Stimulated activated CD4-positive, alpha-beta T cell treated with anti-CD3 and anti-CD28 coated beads, Interleukin-4, amount 100 ng/mL, for 4 hours (primary cell): Measurements from ENCODE around the gene ATXN1.
"Not testable (repeated sequence)": the region's sequence is repeated elsewhere in the genome, so short reads cannot be mapped to it uniquely, and the experiment has no call there.

Experiments used
- DNase-seq, 2 experiments: peaks; one replicate each; pipeline ENCODE4 v3.0.0-alpha.2; 2020

Gene ATXN1

GRCh38 chr6:16400248-16400760 lies 361.0 kb downstream of the ATXN1 start:
- no peak for DNase-seq

- no peak for DNase-seq
Measured at GRCh38 chr6:16399695-16400094, 361.6 kb downstream of the ATXN1 start.

GRCh38 chr6:16399158-16399557 lies 362.1 kb downstream of the ATXN1 start:
- no peak for DNase-seq

- DNase-seq: no peak
Measured at GRCh38 chr6:16398587-16398986, 362.7 kb downstream of the ATXN1 start.

GRCh38 chr6:16397623-16398022 lies 363.6 kb downstream of the ATXN1 start:
- no peak for DNase-seq

- no peak for DNase-seq
Measured at GRCh38 chr6:16396497-16397319, 364.6 kb downstream of the ATXN1 start.

- no peak for DNase-seq
Measured at GRCh38 chr6:16394632-16395031, 366.6 kb downstream of the ATXN1 start.

- no peak for DNase-seq
Measured at GRCh38 chr6:16393326-16393725, 367.9 kb downstream of the ATXN1 start.

GRCh38 chr6:16392010-16392409 lies 369.2 kb downstream of the ATXN1 start:
- DNase-seq: no peak

- no peak for DNase-seq
Measured at GRCh38 chr6:16391451-16391912, 369.8 kb downstream of the ATXN1 start.

GRCh38 chr6:16390909-16391450 lies 370.3 kb downstream of the ATXN1 start:
- not testable (repeated sequence) for DNase-seq

GRCh38 chr6:16389642-16390041 lies 371.6 kb downstream of the ATXN1 start:
- no peak for DNase-seq

- no peak for DNase-seq
Measured at GRCh38 chr6:16388488-16388887, 372.8 kb downstream of the ATXN1 start.

- DNase-seq: no peak
Measured at GRCh38 chr6:16386057-16386456, 375.2 kb downstream of the ATXN1 start.

- DNase-seq: no peak
Measured at GRCh38 chr6:16383607-16384206, 377.6 kb downstream of the ATXN1 start.

- DNase-seq: not testable (repeated sequence)
Measured at GRCh38 chr6:16381968-16382367, 379.3 kb downstream of the ATXN1 start.

- no peak for DNase-seq
Measured at GRCh38 chr6:16380220-16380809, 380.9 kb downstream of the ATXN1 start.

- not testable (repeated sequence) for DNase-seq
Measured at GRCh38 chr6:16378360-16378759, 382.9 kb downstream of the ATXN1 start.

GRCh38 chr6:16377470-16377869 lies 383.8 kb downstream of the ATXN1 start:
- no peak for DNase-seq

- no peak for DNase-seq
Measured at GRCh38 chr6:16375843-16376242, 385.4 kb downstream of the ATXN1 start.

- DNase-seq: no peak
Measured at GRCh38 chr6:16375206-16375605, 386.1 kb downstream of the ATXN1 start.

- no peak for DNase-seq
Measured at GRCh38 chr6:16374461-16375200, 386.6 kb downstream of the ATXN1 start.

GRCh38 chr6:16374016-16374415 lies 387.2 kb downstream of the ATXN1 start:
- DNase-seq: no peak
